ENCODE data around the gene TVP23A. TPM values are rescaled to one million over a fixed set of nuclear protein-coding genes. Genes with fewer than 3 reads are reported as not detected.

TVP23A gene
- polyA plus RNA-seq, 1 donor: 3.5 TPM

- no peak for DNase-seq
- H3K9me3 ChIP-seq (ENCODE audit: control insufficient read depth, low read depth, low read length): no peaks in the 10 kb centered on the region
- no CpG with 5 or more reads among the region's 5 CpGs for WGBS (ENCODE audit: insufficient coverage, low lambda C conversion rate)
- no peak overlapping the region for H3K27ac ChIP-seq (ENCODE audit: low read length)
- no peak overlapping the region for H3K4me3 ChIP-seq (ENCODE audit: low read length)
- H3K36me3 ChIP-seq (ENCODE audit: control insufficient read depth, insufficient read depth, low read length): no peaks in the 10 kb centered on the region
- H3K27me3 ChIP-seq (ENCODE audit: control insufficient read depth, insufficient read depth, low read length): no peaks in the 10 kb centered on the region
- H3K4me1 ChIP-seq (ENCODE audit: control insufficient read depth, insufficient read depth, low read length): no peaks in the 10 kb centered on the region
These were observed 34.4 kb upstream of the TVP23A start for GRCh38 chr16:10852948-10853347.

- Histone ChIP-seq H3K4me1 (ENCODE audit: control insufficient read depth, insufficient read depth, low read length) (no peaks in the 10 kb centered on the region), H3K9me3 (ENCODE audit: control insufficient read depth, low read depth, low read length) (no peaks in the 10 kb centered on the region), H3K4me3 (ENCODE audit: low read length) (no peak overlapping the region), H3K27ac (ENCODE audit: low read length) (no peak overlapping the region), H3K36me3 (ENCODE audit: control insufficient read depth, insufficient read depth, low read length) (no peaks in the 10 kb centered on the region), H3K27me3 (ENCODE audit: control insufficient read depth, insufficient read depth, low read length) (peaks cover 2% of the 10 kb centered on the region)
- 86% methylated on average over 1 of the region's 4 CpGs for WGBS (ENCODE audit: insufficient coverage, low lambda C conversion rate)
- no peak for DNase-seq
These were observed 33.7 kb upstream of the TVP23A start for GRCh38 chr16:10852286-10852685.

- H3K9me3 ChIP-seq (ENCODE audit: control insufficient read depth, low read depth, low read length): no peaks in the 10 kb centered on the region
- no peak overlapping the region for H3K4me3 ChIP-seq (ENCODE audit: low read length)
- H3K27ac ChIP-seq (ENCODE audit: low read length): no peak overlapping the region
- H3K4me1 ChIP-seq (ENCODE audit: control insufficient read depth, insufficient read depth, low read length): no peaks in the 10 kb centered on the region
- peaks cover 6% of the 10 kb centered on the region for H3K27me3 ChIP-seq (ENCODE audit: control insufficient read depth, insufficient read depth, low read length)
- no CpG with 5 or more reads among the region's 3 CpGs for WGBS (ENCODE audit: insufficient coverage, low lambda C conversion rate)
- no peak for DNase-seq
- no peaks in the 10 kb centered on the region for H3K36me3 ChIP-seq (ENCODE audit: control insufficient read depth, insufficient read depth, low read length)
These were observed 32.9 kb upstream of the TVP23A start for GRCh38 chr16:10851512-10851911.

GRCh38 chr16:10850478-10850850, 31.9 kb upstream of the TVP23A start:
- no peak overlapping the region for H3K4me3 ChIP-seq (ENCODE audit: low read length)
- WGBS (ENCODE audit: insufficient coverage, low lambda C conversion rate): no CpG with 5 or more reads among the region's 4 CpGs
- DNase-seq: no peak
- no peaks in the 10 kb centered on the region for H3K9me3 ChIP-seq (ENCODE audit: control insufficient read depth, low read depth, low read length)
- no peak overlapping the region for H3K27ac ChIP-seq (ENCODE audit: low read length)
- H3K36me3 ChIP-seq (ENCODE audit: control insufficient read depth, insufficient read depth, low read length): no peaks in the 10 kb centered on the region
- H3K27me3 ChIP-seq (ENCODE audit: control insufficient read depth, insufficient read depth, low read length): peaks cover 6% of the 10 kb centered on the region
- H3K4me1 ChIP-seq (ENCODE audit: control insufficient read depth, insufficient read depth, low read length): no peaks in the 10 kb centered on the region

- H3K9me3 ChIP-seq (ENCODE audit: control insufficient read depth, low read depth, low read length): no peaks in the 10 kb centered on the region
- no CpG with 5 or more reads among the region's 7 CpGs for WGBS (ENCODE audit: insufficient coverage, low lambda C conversion rate)
- H3K27me3 ChIP-seq (ENCODE audit: control insufficient read depth, insufficient read depth, low read length): peaks cover 6% of the 10 kb centered on the region
- DNase-seq: no peak
- no peak overlapping the region for H3K4me3 ChIP-seq (ENCODE audit: low read length)
- H3K36me3 ChIP-seq (ENCODE audit: control insufficient read depth, insufficient read depth, low read length): no peaks in the 10 kb centered on the region
- H3K27ac ChIP-seq (ENCODE audit: low read length): no peak overlapping the region
- no peaks in the 10 kb centered on the region for H3K4me1 ChIP-seq (ENCODE audit: control insufficient read depth, insufficient read depth, low read length)
These were observed 31.3 kb upstream of the TVP23A start for GRCh38 chr16:10849736-10850477.

- 83% methylated on average over 1 of the region's 2 CpGs for WGBS (ENCODE audit: insufficient coverage, low lambda C conversion rate)
- Histone ChIP-seq H3K27ac (ENCODE audit: low read length) (no peak overlapping the region), H3K9me3 (ENCODE audit: control insufficient read depth, low read depth, low read length) (no peaks in the 10 kb centered on the region), H3K4me3 (ENCODE audit: low read length) (no peak overlapping the region), H3K4me1 (ENCODE audit: control insufficient read depth, insufficient read depth, low read length) (no peaks in the 10 kb centered on the region), H3K27me3 (ENCODE audit: control insufficient read depth, insufficient read depth, low read length) (peaks cover 6% of the 10 kb centered on the region), H3K36me3 (ENCODE audit: control insufficient read depth, insufficient read depth, low read length) (no peaks in the 10 kb centered on the region)
- no peak for DNase-seq
These were observed 28.6 kb upstream of the TVP23A start for GRCh38 chr16:10847176-10847575.

GRCh38 chr16:10846213-10846998, 27.8 kb upstream of the TVP23A start:
- H3K4me1 ChIP-seq (ENCODE audit: control insufficient read depth, insufficient read depth, low read length): no peaks in the 10 kb centered on the region
- no peaks in the 10 kb centered on the region for H3K9me3 ChIP-seq (ENCODE audit: control insufficient read depth, low read depth, low read length)
- no peak for DNase-seq
- H3K27ac ChIP-seq (ENCODE audit: low read length): no peak overlapping the region
- H3K4me3 ChIP-seq (ENCODE audit: low read length): no peak overlapping the region
- no CpG with 5 or more reads among the region's 14 CpGs for WGBS (ENCODE audit: insufficient coverage, low lambda C conversion rate)
- H3K36me3 ChIP-seq (ENCODE audit: control insufficient read depth, insufficient read depth, low read length): no peaks in the 10 kb centered on the region
- peaks cover 6% of the 10 kb centered on the region for H3K27me3 ChIP-seq (ENCODE audit: control insufficient read depth, insufficient read depth, low read length)

GRCh38 chr16:10840703-10841102, 22.1 kb upstream of the TVP23A start:
- WGBS (ENCODE audit: insufficient coverage, low lambda C conversion rate): 68% methylated on average over 11 of the region's 16 CpGs
- H3K4me1 ChIP-seq (ENCODE audit: control insufficient read depth, insufficient read depth, low read length): no peaks in the 10 kb centered on the region
- H3K4me3 ChIP-seq (ENCODE audit: low read length): no peak overlapping the region
- H3K36me3 ChIP-seq (ENCODE audit: control insufficient read depth, insufficient read depth, low read length): no peaks in the 10 kb centered on the region
- no peaks in the 10 kb centered on the region for H3K9me3 ChIP-seq (ENCODE audit: control insufficient read depth, low read depth, low read length)
- no peak for DNase-seq
- H3K27ac ChIP-seq (ENCODE audit: low read length): no peak overlapping the region
- peaks cover 18% of the 10 kb centered on the region for H3K27me3 ChIP-seq (ENCODE audit: control insufficient read depth, insufficient read depth, low read length)

- H3K27ac ChIP-seq (ENCODE audit: low read length): no peak overlapping the region
- no peak overlapping the region for H3K4me3 ChIP-seq (ENCODE audit: low read length)
- H3K27me3 ChIP-seq (ENCODE audit: control insufficient read depth, insufficient read depth, low read length): peaks cover 18% of the 10 kb centered on the region
- no CpG with 5 or more reads among the region's 6 CpGs for WGBS (ENCODE audit: insufficient coverage, low lambda C conversion rate)
- no peaks in the 10 kb centered on the region for H3K9me3 ChIP-seq (ENCODE audit: control insufficient read depth, low read depth, low read length)
- no peak for DNase-seq
- no peaks in the 10 kb centered on the region for H3K4me1 ChIP-seq (ENCODE audit: control insufficient read depth, insufficient read depth, low read length)
- H3K36me3 ChIP-seq (ENCODE audit: control insufficient read depth, insufficient read depth, low read length): no peaks in the 10 kb centered on the region
These were observed 20.7 kb upstream of the TVP23A start for GRCh38 chr16:10839279-10839666.

- Histone ChIP-seq H3K4me1 (ENCODE audit: control insufficient read depth, insufficient read depth, low read length) (no peaks in the 10 kb centered on the region), H3K9me3 (ENCODE audit: control insufficient read depth, low read depth, low read length) (no peaks in the 10 kb centered on the region), H3K27ac (ENCODE audit: low read length) (no peak overlapping the region), H3K27me3 (ENCODE audit: control insufficient read depth, insufficient read depth, low read length) (peaks cover 18% of the 10 kb centered on the region), H3K4me3 (ENCODE audit: low read length) (no peak overlapping the region), H3K36me3 (ENCODE audit: control insufficient read depth, insufficient read depth, low read length) (no peaks in the 10 kb centered on the region)
- DNase-seq: no peak
- no CpG with 5 or more reads among the region's 10 CpGs for whole genome bisulfite sequencing (ENCODE audit: insufficient coverage, low lambda C conversion rate)
These were observed 20.2 kb upstream of the TVP23A start for GRCh38 chr16:10838621-10839278.
